ENCODE measurements around the gene TXNL4A.

DNA sequence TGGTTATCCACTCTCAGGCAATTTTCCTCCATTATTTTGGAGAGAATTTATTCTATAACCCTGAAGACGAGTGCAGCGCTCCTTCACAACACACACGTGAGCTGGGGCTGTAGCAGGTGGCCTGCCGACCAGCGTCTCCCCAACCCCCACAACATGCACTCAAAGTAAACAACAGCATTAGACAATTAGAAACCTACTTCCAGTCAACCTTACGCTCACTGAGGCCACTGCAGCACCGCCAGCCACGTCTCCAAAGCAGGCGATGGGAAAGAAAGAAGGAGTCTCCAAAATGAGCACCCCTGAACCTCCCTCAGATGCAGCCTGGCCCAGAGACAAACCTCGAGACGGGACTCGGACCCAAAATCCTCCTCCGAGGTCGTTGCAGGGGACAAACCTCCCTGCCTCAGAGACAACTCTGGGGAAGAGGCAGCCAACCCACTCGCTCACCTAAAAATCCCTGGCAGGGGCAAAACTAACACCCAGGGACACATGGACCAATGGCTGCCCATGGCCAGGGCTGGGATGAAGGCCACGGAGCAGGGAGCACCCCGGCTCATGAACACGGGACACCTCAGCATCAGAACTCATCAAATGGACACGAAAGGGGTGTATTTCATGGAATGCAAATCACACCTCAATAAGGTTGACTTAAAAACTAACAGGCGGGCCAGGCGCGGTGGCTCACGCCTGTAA lies 39.5 kb downstream of the TXNL4A start:
- TF ChIP-seq POLR2AphosphoS5 (IDR thresholded peaks at IDR 0.05; ENCODE audit: low read depth, low read length) (no peak), SIN3A (IDR thresholded peaks at IDR 0.05; ENCODE audit: borderline replicate concordance, insufficient read depth, low read length) (no peak)

Measured in PFSK-1 (cell line).